Measurements from ENCODE around the gene C15orf40.

The C15orf40 gene

GRCh38 chr15:83011271-83012075 is at the start of gene C15orf40:
Gene C15orf40 (minus strand): TSS chr15:83011639. CDS start chr15:83011607, 32 bp downstream.
- peak; percentile 93 for DNase-seq (ENCODE audit: low spot score)
- peak; percentile 94 for TF ChIP-seq CTCF (IDR thresholded peaks at IDR 0.05; ENCODE audit: extremely low read depth, insufficient read depth, missing control alignments)
- in situ Hi-C loops (cut with MboI; ENCODE audit: low pct_unique_long_range_greater_than_20kb, low sequenced_read_pairs, unreplicated experiment) = loop anchor here (10.0 to 25.0 kb wide), 2 partner anchors 203 to 376 kb away; no protein-coding TSS in a partner anchor

GRCh38 chr15:83057696-83058376 is 46.4 kb upstream of the C15orf40 start:
- in situ Hi-C loops (cut with MboI; ENCODE audit: low pct_unique_long_range_greater_than_20kb, low sequenced_read_pairs, unreplicated experiment) = no loop called here
- no peak for DNase-seq (ENCODE audit: low spot score)
- no peak for TF ChIP-seq CTCF (IDR thresholded peaks at IDR 0.05; ENCODE audit: extremely low read depth, insufficient read depth, missing control alignments)

DNA sequence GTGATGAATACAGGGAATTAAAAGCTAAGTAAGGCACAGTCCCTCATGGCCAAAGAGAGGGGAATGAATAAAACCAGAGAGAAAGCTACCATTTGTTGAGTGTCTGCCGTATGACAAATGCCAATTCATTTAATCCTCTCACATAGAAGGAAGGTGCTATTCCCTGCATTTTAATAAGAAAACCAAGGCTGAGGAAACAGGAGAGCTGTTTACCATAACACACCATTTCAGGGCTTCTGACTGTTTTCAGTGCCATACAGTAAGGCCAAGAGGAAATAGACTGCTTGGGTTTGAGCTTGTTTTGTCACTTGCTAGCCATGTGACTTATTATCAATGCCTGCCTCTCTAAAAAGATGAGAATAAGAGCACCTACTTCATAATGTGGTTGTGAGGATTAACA is 45.6 kb upstream of the C15orf40 start:
- TF ChIP-seq CTCF (IDR thresholded peaks at IDR 0.05; ENCODE audit: extremely low read depth, insufficient read depth, missing control alignments) = no peak
- in situ Hi-C loops (cut with MboI; ENCODE audit: low pct_unique_long_range_greater_than_20kb, low sequenced_read_pairs, unreplicated experiment) = no loop called here
- DNase-seq (ENCODE audit: low spot score) = no peak

GRCh38 chr15:83053151-83053550 is 41.7 kb upstream of the C15orf40 start:
- no peak for DNase-seq (ENCODE audit: low spot score)
- in situ Hi-C loops (cut with MboI; ENCODE audit: low pct_unique_long_range_greater_than_20kb, low sequenced_read_pairs, unreplicated experiment) = no loop called here
- no peak for TF ChIP-seq CTCF (IDR thresholded peaks at IDR 0.05; ENCODE audit: extremely low read depth, insufficient read depth, missing control alignments)

DNA sequence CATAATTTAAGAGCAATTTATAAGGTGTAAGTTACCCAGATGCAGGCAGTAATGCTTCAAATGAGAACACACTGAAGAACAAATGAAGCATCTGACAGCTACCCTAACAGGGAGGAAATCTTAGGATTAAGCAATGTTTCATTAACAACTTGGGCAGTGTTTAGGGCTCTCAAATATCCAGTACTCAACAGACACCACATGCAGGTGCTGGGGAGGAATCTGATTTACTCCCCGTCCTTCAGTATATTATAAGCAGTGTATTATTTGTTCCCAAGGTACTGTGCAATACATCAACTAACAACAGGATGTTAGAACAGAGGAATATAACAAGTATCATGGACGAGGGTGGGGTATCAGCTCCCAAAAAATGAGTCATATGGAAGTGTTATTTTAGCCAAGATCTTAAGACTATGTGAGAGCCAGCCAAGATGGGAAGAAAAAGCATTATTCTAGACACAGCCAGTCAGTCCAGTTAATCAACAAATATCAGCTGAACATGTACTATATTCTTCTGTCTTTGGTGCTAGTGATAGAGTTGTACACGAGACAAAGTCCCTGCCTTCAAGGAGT is 35.2 kb upstream of the C15orf40 start:
- TF ChIP-seq CTCF (IDR thresholded peaks at IDR 0.05; ENCODE audit: extremely low read depth, insufficient read depth, missing control alignments) = no peak
- DNase-seq (ENCODE audit: low spot score) = no peak
- in situ Hi-C loops (cut with MboI; ENCODE audit: low pct_unique_long_range_greater_than_20kb, low sequenced_read_pairs, unreplicated experiment) = no loop called here

DNA sequence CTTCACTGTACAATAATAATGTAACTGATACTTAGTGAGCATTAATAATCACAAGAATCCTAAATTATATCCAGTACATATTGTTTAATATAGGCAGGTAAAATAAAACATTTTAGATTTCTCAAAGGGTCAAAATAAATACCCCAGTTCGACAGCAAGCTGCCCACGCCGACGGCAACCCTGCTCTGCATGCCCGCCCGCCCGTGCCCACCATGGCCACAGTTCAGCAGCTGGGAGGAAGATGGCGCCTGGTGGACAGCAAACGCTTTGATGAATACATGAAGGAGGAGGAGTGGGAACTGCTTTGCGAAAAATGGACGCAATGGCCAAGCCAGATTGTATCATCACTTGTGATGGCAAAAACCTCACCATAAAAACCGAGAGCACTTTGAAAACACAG is 32.7 kb upstream of the C15orf40 start:
- in situ Hi-C loops (cut with MboI; ENCODE audit: low pct_unique_long_range_greater_than_20kb, low sequenced_read_pairs, unreplicated experiment) = no loop called here
- DNase-seq (ENCODE audit: low spot score) = no peak

More for the DNA sequence above, 32.7 kb upstream of the C15orf40 start:
- TF ChIP-seq CTCF (IDR thresholded peaks at IDR 0.05; ENCODE audit: extremely low read depth, insufficient read depth, missing control alignments) = no peak

Data from GM13977 (cell line).